ENCODE results near the gene TIMM8B.
"Not testable (repeated sequence)": the region's sequence is repeated elsewhere in the genome, so short reads cannot be mapped to it uniquely, and the experiment has no call there.

The TIMM8B gene

GRCh38 chr11:112100462-112100861 is 13.9 kb upstream of the TIMM8B start:
- Histone ChIP-seq H3K9ac (ENCODE audit: low read depth, low read length) (no peak overlapping the region), H3K9me3 (ENCODE audit: control insufficient read depth, insufficient read depth, low read length) (no peaks in the 10 kb centered on the region), H3K36me3 (ENCODE audit: insufficient read depth, low read length) (no peaks in the 10 kb centered on the region; the same call in 1 of the 2 replicates), H3K4me1 (ENCODE audit: insufficient read depth, low read length) (no peaks in the 10 kb centered on the region)

- Histone ChIP-seq H3K9me3 (ENCODE audit: control insufficient read depth, insufficient read depth, low read length) (no peaks in the 10 kb centered on the region), H3K36me3 (ENCODE audit: insufficient read depth, low read length) (no peaks in the 10 kb centered on the region; the same call in 1 of the 2 replicates), H3K9ac (ENCODE audit: low read depth, low read length) (no peak overlapping the region), H3K4me1 (ENCODE audit: insufficient read depth, low read length) (no peaks in the 10 kb centered on the region)
Observed at GRCh38 chr11:112097734-112098528, 11.4 kb upstream of the TIMM8B start.

GRCh38 chr11:112096194-112096593 is 9.6 kb upstream of the TIMM8B start:
- no peaks in the 10 kb centered on the region for H3K4me1 ChIP-seq (ENCODE audit: insufficient read depth, low read length)
- H3K9ac ChIP-seq (ENCODE audit: low read depth, low read length): no peak overlapping the region
- no peaks in the 10 kb centered on the region for H3K9me3 ChIP-seq (ENCODE audit: control insufficient read depth, insufficient read depth, low read length)
- H3K36me3 ChIP-seq (ENCODE audit: insufficient read depth, low read length): peaks cover 9% of the 10 kb centered on the region

GRCh38 chr11:112095302-112095701 is 8.7 kb upstream of the TIMM8B start:
- H3K9me3 ChIP-seq (ENCODE audit: control insufficient read depth, insufficient read depth, low read length); H3K9ac ChIP-seq (ENCODE audit: low read depth, low read length); H3K4me1 ChIP-seq (ENCODE audit: insufficient read depth, low read length): not testable (repeated sequence)
- H3K36me3 ChIP-seq (ENCODE audit: insufficient read depth, low read length): peaks cover 10% of the 10 kb centered on the region

- peaks cover 30% of the 10 kb centered on the region for H3K36me3 ChIP-seq (ENCODE audit: insufficient read depth, low read length)
- H3K9me3 ChIP-seq (ENCODE audit: control insufficient read depth, insufficient read depth, low read length): no peaks in the 10 kb centered on the region
- peaks cover 5% of the 10 kb centered on the region; the same call in 1 of the 2 replicates for H3K4me1 ChIP-seq (ENCODE audit: insufficient read depth, low read length)
- H3K9ac ChIP-seq (ENCODE audit: low read depth, low read length): peak overlapping the region; percentile 85
Observed at GRCh38 chr11:112087212-112087611, 656 bp upstream of the TIMM8B start.

GRCh38 chr11:112085822-112086421 is 634 bp downstream of the TIMM8B start:
- Histone ChIP-seq H3K36me3 (ENCODE audit: insufficient read depth, low read length) (peaks cover 22% of the 10 kb centered on the region), H3K9ac (ENCODE audit: low read depth, low read length) (peak overlapping the region; percentile 85), H3K4me1 (ENCODE audit: insufficient read depth, low read length) (peaks cover 5% of the 10 kb centered on the region; the same call in 1 of the 2 replicates), H3K9me3 (ENCODE audit: control insufficient read depth, insufficient read depth, low read length) (no peaks in the 10 kb centered on the region)

- peaks cover 5% of the 10 kb centered on the region; the same call in 1 of the 2 replicates for H3K4me1 ChIP-seq (ENCODE audit: insufficient read depth, low read length)
- peaks cover 10% of the 10 kb centered on the region for H3K36me3 ChIP-seq (ENCODE audit: insufficient read depth, low read length)
- H3K9me3 ChIP-seq (ENCODE audit: control insufficient read depth, insufficient read depth, low read length): no peaks in the 10 kb centered on the region
- no peak overlapping the region for H3K9ac ChIP-seq (ENCODE audit: low read depth, low read length)
Observed at GRCh38 chr11:112082729-112083128, 3.8 kb downstream of the TIMM8B start.

- no peaks in the 10 kb centered on the region for H3K4me1 ChIP-seq (ENCODE audit: insufficient read depth, low read length)
- H3K9me3 ChIP-seq (ENCODE audit: control insufficient read depth, insufficient read depth, low read length): no peaks in the 10 kb centered on the region
- H3K36me3 ChIP-seq (ENCODE audit: insufficient read depth, low read length): no peaks in the 10 kb centered on the region; the same call in 1 of the 2 replicates
- H3K9ac ChIP-seq (ENCODE audit: low read depth, low read length): peak within 1 kb of the TSS; percentile 83
Observed at GRCh38 chr11:112073941-112074811, 12.4 kb downstream of the TIMM8B start, which contains the start of the genes NKAPD1 and PIH1D2. Gene NKAPD1 (plus strand): TSS chr11:112074299. CDS start chr11:112075575, 1,276 bp downstream. Gene PIH1D2 (minus strand): TSS chr11:112074017. CDS start chr11:112073174, 843 bp downstream.

GRCh38 chr11:112062923-112063322 is 23.6 kb downstream of the TIMM8B start:
- Histone ChIP-seq H3K9ac (ENCODE audit: low read depth, low read length) (no peak overlapping the region), H3K4me1 (ENCODE audit: insufficient read depth, low read length) (no peaks in the 10 kb centered on the region), H3K36me3 (ENCODE audit: insufficient read depth, low read length) (peaks cover 7% of the 10 kb centered on the region), H3K9me3 (ENCODE audit: control insufficient read depth, insufficient read depth, low read length) (no peaks in the 10 kb centered on the region)

GRCh38 chr11:112058103-112058502 is 28.5 kb downstream of the TIMM8B start:
- Histone ChIP-seq H3K9ac (ENCODE audit: low read depth, low read length) (no peak overlapping the region), H3K9me3 (ENCODE audit: control insufficient read depth, insufficient read depth, low read length) (no peaks in the 10 kb centered on the region), H3K4me1 (ENCODE audit: insufficient read depth, low read length) (no peaks in the 10 kb centered on the region), H3K36me3 (ENCODE audit: insufficient read depth, low read length) (peaks cover 14% of the 10 kb centered on the region)

GRCh38 chr11:112057170-112057569 is 29.4 kb downstream of the TIMM8B start:
- no peak overlapping the region for H3K9ac ChIP-seq (ENCODE audit: low read depth, low read length)
- H3K36me3 ChIP-seq (ENCODE audit: insufficient read depth, low read length): peaks cover 16% of the 10 kb centered on the region
- H3K4me1 ChIP-seq (ENCODE audit: insufficient read depth, low read length): no peaks in the 10 kb centered on the region
- H3K9me3 ChIP-seq (ENCODE audit: control insufficient read depth, insufficient read depth, low read length): no peaks in the 10 kb centered on the region

GRCh38 chr11:112051768-112052167 is 34.8 kb downstream of the TIMM8B start:
- Histone ChIP-seq H3K4me1 (ENCODE audit: insufficient read depth, low read length) (no peaks in the 10 kb centered on the region), H3K36me3 (ENCODE audit: insufficient read depth, low read length) (peaks cover 11% of the 10 kb centered on the region), H3K9ac (ENCODE audit: low read depth, low read length) (no peak overlapping the region), H3K9me3 (ENCODE audit: control insufficient read depth, insufficient read depth, low read length) (no peaks in the 10 kb centered on the region)

GRCh38 chr11:112050721-112051120 is 35.8 kb downstream of the TIMM8B start:
- H3K9ac ChIP-seq (ENCODE audit: low read depth, low read length): no peak overlapping the region
- peaks cover 11% of the 10 kb centered on the region for H3K36me3 ChIP-seq (ENCODE audit: insufficient read depth, low read length)
- H3K9me3 ChIP-seq (ENCODE audit: control insufficient read depth, insufficient read depth, low read length): no peaks in the 10 kb centered on the region
- no peaks in the 10 kb centered on the region for H3K4me1 ChIP-seq (ENCODE audit: insufficient read depth, low read length)

- Histone ChIP-seq H3K36me3 (ENCODE audit: insufficient read depth, low read length) (peaks cover 12% of the 10 kb centered on the region), H3K9me3 (ENCODE audit: control insufficient read depth, insufficient read depth, low read length) (no peaks in the 10 kb centered on the region), H3K9ac (ENCODE audit: low read depth, low read length) (no peak overlapping the region), H3K4me1 (ENCODE audit: insufficient read depth, low read length) (no peaks in the 10 kb centered on the region)
Observed at GRCh38 chr11:112049777-112050176, 36.8 kb downstream of the TIMM8B start.

Measured in ES-I3 (cell line).